Right ventricle myocardium inferior (tissue), 1 donor: ENCODE results near the gene MEN1. TPM values are rescaled to one million over a fixed set of nuclear protein-coding genes. Genes with fewer than 3 reads are reported as not detected.
A peak's percentile ranks its signal among the peaks of the same experiment; 100 is the strongest.

Experiments
- ATAC-seq: fragments of 200-7000 bp; cut with Tn5 transposase; one replicate; pipeline ENCODE4 v1.9.1; 2020; ENCODE audit warnings: mild to moderate bottlenecking, moderate library complexity
- DNase-seq: peaks from one replicate; pipeline ENCODE4 v3.0.0; 2021; ENCODE audit errors: missing footprints
- intact Hi-C: fragments of 100-400 bp; cut with DNase I; formaldehyde crosslinking; loops from one replicate; pipeline ENCODE4 v1.11.0; 2022
- total RNA-seq: library from RNA; stranded (reverse); fragmentation: NEBNext Ultra II Directional; extraction: Animal tissue kit (Norgen Biotek cat#: 25700); gene quantifications from one replicate; pipeline ENCODE4 v1.2.1, GENCODE V29; 2021
- donor health status: DM: no; HTN: yes; CAD: no; lungs with severe emphysema.

MEN1 gene
- total RNA-seq, 1 donor from 2014 or later: 8.4 TPM

DNA sequence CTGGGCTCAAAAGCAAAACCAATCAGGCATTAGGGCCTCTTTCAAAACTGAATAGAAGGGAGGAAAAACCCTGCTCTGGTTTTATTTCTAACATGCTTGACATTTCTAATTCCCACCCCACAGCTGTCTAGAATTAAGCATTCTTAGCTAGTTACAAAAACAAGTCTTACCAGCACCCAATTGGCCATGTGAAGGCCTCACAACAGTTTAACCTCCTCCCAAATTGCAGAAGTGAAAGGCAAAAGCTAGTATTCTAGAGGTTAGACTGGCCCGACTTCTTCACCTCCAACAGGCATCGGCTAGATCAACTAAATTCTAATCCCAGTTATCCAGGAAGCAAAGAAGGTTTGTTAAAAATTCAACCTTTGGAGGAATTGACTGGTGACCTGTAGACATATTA, 38.5 kb downstream of the MEN1 start:
- no peak for DNase-seq
- ATAC-seq: no peak
- intact Hi-C loops: no loop called here

DNA sequence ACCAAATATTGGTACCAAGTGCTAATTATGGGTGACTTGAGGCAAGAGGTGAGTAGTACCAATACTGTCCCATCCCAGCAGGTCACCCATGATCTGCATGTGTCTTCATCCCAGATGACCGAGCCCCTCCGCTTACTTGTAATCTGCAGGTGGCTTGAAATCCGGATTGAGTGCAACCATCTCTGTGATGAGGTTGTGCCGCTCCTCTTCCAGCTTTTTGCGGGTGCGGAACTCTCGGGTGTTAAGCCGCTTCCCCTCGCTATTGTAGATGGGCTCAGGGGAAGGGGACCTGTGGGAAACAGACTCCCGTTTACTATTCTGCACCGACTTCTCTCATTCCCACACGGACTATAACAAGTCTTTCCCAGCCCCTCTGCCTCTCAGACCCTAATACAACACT, 40.2 kb downstream of the MEN1 start:
- DNase-seq (no peak), ATAC-seq (no peak)
- intact Hi-C loops: no loop called here

DNA sequence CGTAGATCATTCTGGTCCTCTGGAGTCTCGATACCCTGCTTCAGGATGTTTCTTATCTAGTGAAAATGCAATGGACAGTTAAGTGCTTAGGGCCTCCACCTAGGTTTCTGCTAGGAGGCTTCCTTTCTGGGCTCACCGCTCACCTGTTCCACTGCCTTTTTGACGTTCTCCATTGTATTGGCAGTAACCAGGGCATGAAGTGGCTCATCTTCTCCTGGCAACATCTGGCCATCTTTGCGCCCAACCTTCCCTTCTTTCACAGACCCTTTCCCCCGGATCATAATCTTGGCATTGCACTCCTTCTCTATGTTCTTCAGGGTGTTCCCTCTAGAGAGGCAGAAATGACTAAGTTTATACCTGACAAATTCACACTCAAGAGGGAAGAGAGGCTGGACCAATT, 41.1 kb downstream of the MEN1 start:
- no peak for ATAC-seq
- no peak for DNase-seq
- intact Hi-C loops: no loop called here

DNA sequence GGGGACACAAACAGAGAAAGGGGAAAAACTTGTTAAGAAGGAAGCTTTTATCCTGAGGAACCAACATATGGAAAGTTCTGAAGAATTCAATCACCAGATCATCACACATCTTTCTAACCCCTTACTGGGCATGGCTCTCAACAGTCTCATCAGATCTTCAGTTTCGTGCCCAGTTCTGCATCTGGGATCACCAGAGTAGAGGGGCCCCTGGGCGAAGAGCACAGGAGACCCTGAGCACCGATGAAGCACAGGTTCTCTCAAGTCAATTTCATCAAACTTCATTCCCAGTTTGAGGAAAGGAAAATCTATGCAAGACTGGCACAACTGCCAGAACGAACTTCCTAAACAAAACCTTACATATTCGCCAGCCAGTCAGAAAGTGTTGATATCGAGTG, 42.1 kb downstream of the MEN1 start:
- DNase-seq (no peak), ATAC-seq (no peak)
- intact Hi-C loops: no loop called here

DNA sequence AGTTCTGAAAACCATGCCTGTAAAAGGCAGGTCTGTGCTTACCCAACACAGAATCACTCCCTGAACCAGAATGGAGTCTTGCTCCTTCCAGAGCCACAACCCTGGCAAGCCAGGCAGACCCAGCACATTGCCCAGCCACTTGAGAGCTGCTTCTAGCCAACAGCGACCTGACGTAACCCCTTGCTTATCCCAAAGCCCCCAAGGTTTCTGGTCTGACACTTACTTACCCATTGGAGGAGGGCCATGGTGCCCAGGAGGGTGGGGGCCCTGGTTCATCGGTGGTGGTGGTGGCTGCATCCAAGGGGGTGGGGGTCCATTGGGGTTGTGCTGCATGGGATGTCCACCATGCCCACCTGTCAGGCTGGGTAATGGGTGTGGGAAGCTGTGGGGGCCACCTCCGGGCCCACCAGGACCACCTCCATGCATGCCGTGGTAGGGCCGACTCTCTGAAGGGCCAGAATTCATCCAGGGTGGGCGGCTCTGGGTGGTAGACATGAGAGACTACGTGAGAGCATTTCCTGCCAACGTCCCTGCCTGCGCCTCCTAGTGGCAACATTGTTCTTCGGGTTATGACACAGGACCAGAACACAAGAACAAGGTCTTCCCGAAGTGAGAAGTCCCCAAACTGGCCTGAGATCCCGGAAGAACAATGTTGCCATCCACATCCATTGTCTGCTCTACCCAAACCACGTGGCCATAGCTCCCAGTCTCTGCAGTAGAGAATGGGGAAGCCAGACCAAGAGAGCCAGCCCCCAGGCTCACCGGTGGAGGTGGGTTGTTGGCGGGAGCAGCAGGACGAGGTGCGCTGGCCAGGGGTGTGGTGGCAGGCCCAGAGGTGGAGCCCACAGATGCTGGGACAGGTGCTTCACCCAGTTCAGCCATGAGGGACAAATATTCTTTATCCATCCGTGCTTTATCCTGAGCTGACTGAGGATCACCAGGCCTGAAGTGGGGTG, 42.7 kb downstream of the MEN1 start:
- DNase-seq (no peak), ATAC-seq (peak; percentile 3)
- intact Hi-C loops: no loop called here

DNA sequence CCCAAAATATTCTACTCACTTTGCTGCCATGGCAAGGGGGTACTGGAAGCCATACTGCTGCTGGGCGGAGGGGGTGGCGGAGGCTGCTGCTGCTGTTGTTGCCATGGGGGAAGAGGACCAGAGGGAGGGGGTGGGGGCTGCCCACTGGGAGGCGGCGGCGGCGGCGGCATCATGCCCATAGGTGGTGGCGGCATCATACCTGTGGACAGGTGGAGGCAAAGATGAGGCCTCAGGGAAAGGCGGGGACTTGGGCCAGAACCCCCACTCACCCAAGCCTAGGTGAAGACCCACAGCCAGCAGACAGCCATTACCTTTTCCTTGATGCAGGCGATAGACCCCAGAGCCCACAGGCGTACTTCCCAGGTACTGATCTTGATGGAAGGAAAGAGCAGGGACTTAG, 43.5 kb downstream of the MEN1 start:
- ATAC-seq (no peak), DNase-seq (no peak)
- intact Hi-C loops: no loop called here

DNA sequence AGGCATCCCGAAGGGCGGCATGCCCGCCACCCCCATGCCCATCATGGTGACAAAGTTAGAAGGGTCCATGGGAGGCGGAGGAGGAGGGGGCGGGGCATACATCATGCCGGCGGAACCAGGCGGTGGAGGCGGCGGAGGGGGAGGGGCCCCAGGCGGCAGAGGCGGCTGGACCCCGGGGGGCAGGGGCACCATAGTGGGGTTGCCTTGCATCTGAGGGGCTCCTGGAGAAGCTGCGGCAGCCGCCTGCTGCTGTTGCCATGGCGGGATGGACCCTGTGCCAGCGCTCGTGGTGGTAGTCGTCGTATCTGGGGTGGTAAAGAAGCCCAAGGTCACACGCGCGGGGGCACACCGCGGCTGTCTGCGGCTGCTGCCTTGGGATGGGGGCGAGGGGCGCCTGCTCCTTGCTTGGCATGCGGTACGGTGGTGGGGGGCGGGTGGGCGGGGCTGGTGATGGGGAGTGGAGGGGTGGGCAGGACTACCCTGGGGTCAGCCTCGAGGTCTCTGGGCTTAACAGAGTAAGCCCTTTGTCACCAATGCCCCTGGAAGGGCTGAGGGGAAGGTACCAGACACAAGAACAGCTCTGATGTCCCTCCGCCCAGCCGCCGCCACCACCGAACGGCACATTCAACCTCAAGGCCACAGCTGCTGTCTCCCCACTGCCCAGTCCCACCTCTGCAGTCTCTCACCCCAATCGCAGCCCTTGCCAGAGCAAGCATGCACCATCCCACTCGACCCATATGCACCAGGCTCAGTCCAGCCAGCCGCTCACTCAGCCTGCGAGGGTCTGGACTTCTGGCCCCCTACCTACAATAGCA, 44.3 kb downstream of the MEN1 start:
- ATAC-seq: no peak
- peak; percentile 51 for DNase-seq
- intact Hi-C loops: no loop called here

DNA sequence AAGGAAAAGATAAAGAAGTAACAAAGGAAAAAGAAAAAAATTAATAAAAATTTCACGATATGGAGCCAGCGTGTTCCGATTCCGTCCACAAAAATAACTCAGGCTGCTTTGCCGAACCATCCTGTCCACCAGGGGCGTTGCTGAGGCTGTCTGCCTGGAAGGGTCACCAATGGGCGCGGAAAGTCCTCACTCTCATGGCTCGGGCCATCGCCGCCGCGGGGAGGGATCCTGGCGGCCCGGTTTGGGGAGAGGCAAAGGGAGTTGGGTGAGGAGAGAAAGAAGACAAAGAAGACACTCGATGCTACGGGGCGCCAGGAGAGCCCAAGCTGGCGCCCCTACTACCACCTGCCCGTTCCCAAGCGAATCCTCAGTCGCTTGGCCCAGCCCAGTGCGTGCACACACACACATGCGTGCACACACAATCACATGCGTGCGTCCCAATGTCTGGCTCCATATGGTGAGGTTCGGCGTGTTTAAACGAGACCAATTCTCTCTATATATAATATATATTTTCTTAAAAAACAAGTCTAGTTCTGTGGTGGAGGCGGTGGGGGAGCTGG, 45.0 kb downstream of the MEN1 start:
- ATAC-seq: no peak
- intact Hi-C loops: no loop called here
- peak; percentile 31 for DNase-seq

DNA sequence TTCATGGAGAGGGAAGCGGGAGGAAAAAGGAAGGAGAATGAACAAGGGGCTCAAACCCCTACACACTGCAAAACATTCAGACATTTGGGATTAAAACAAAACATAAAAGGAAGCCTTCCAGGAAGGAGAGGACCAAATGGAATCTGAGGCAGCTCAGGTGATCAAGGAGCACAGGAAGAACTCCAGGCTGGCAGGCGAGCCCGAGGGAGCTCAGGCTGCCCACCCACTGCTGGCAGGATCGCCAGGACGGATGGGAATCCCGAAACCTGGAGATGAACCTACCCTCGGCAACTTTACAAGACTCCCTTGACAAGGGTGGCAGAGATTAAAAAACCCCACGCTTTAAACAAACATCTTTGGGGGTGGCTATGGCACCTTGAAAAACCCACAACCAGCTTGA, 45.6 kb downstream of the MEN1 start:
- ATAC-seq (no peak), DNase-seq (no peak)
- intact Hi-C loops: no loop called here

DNA sequence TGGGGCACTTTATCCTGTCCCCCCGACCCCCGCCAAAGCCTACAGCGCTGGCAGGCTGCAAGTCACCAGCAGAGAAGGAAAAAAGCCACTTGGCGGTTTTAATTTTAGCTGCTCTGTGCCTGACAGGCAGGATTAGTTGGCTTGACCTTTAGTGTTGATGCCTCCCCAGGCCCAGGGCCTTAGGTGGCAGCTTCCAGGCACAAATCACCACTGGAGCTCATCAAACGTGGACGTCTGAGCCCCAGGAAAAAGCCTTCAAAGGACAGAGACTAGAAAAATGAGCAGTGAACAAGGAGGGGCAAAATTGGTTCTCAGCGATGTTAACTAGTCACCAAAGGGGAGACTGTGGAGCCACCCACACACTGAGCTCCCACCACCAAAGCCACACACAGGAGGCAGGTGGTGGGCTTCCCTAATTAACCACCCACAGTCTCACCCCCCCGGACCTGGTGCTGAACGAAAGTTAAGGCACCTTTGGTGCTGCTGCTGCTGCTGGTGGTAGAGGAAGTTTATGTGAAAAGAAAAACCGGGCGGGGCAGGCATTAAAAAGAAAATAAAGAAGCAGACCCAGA, 46.2 kb downstream of the MEN1 start:
- intact Hi-C loops: no loop called here
- DNase-seq (no peak), ATAC-seq (peak; percentile 9)

DNA sequence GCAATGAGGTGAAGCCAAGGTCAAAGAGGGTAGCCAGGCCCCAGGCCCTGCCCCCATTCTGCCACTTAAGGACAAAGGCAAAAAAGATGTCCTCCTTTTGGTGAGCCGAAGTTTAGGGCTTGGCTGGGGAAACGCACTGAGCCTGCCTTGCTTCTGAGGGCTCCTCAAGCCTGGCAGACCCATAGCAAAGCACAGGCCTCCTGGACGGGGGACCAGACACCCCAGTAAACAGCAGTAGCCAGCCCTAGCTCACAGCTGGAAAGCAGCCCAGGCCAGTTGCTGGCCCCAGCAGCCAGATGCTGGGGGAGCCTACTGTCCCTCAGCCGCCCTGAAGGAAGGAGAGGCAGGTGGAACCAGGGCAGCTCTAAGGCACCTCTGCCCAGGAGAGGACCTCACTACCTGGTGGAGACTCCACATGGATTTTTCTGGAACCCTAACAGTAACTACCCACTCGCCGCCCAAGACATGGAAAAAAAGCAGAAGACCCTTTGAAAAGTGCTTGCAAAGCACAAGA, 46.8 kb downstream of the MEN1 start:
- intact Hi-C loops: loop anchor here (2.0 kb wide), 1 partner anchor 13 kb away; no protein-coding TSS in a partner anchor

DNA sequence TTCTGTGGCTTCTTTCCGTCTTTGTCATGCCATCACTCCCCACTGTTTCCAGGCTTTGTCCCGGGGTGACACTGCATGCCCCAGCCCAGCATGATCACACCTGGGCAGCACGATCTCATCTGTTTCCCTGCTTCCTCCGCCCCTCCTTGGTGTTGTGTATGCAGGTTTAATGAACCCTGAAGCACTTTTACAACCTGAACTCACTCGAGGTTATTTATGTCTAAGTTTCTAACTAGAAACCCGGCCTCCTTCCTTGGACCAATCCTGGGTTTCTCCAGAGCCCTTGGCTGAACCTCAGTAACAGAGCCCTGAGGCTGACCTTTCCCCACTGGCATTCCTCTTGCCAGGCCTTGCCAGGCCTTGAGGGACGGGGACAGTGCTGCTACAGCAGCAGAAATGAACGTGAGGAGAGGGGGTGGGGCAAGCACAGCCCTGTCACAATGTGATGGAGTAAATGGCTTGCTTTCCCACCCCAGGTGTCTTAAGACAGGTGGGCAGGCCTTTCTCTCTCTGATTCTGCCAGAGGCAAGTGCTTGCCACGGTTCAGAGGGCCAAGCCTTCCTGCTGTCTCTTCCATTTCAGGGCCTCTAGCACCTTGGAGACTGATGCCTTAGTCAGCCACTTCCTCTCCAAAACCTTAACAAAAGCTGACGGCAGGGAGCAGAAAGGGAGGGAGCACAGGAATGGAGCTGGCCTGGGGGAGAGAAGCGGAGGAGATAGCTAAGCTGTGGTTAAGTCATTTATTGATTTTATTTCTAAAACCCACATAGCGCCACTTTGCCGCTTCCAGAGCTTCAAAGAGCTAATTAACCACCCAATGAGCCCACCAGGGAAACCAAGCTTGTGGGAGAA, 47.5 kb downstream of the MEN1 start:
- DNase-seq (no peak), ATAC-seq (no peak)
- intact Hi-C loops: loop anchor here (2.0 kb wide), 1 partner anchor 14 kb away; no protein-coding TSS in a partner anchor

More for the DNA sequence above, 46.8 kb downstream of the MEN1 start:
- ATAC-seq: no peak
- DNase-seq: no peak

DNA sequence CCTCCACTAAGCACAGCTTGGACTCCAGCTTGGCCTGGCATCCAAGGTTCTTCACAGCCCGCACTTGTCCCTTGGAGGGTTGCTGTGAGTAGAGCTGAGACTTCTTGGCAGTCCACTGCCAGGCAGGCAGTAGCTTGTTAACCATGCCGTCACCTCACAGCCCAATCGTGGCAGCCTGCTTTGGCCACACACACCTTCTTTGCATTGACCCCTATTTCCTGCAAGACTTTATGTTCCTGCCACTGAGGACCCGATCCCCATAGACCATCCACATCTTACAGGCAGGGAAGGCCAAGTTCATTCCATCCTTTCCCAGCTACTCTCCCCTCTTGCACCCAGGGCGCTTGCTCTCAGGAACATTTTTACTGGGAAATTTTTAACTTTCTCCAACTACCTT, 48.1 kb downstream of the MEN1 start:
- intact Hi-C loops: loop anchor here (2.0 kb wide), 1 partner anchor 15 kb away; no protein-coding TSS in a partner anchor
- ATAC-seq (no peak), DNase-seq (no peak)

DNA sequence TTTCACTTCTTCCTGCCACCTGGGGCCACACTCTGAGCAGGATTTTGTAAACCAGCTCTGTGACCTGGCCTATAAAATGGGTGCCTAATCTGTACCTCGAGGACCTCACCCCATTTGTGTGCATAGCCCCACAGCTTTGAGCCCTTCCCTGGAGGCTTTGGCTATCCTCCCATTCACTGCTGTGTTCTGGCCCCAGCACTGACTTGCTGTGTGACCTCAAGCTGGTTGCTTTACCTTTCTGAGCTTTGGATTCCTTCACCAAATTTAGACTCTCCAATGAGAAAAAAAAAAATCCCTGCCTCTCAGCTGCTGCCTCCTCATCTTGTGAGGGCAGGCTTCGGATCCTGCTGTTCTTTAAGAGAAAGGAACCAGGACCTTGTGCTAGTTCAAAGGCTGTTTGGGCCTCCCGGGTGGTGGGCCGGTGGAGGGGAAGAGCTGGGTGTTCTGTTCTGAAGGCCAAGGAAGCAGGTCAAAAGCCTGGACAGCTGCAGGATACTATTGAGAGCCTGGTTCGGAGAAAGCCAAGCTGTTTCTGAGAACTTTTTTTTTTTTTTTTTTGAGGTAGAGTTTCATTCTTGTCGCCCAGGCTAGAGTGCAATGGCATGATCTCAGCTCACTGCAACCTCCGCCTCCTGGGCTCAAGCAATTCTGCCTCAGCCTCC, 49.5 kb downstream of the MEN1 start:
- DNase-seq (no peak), ATAC-seq (no peak)
- intact Hi-C loops: no loop called here

DNA sequence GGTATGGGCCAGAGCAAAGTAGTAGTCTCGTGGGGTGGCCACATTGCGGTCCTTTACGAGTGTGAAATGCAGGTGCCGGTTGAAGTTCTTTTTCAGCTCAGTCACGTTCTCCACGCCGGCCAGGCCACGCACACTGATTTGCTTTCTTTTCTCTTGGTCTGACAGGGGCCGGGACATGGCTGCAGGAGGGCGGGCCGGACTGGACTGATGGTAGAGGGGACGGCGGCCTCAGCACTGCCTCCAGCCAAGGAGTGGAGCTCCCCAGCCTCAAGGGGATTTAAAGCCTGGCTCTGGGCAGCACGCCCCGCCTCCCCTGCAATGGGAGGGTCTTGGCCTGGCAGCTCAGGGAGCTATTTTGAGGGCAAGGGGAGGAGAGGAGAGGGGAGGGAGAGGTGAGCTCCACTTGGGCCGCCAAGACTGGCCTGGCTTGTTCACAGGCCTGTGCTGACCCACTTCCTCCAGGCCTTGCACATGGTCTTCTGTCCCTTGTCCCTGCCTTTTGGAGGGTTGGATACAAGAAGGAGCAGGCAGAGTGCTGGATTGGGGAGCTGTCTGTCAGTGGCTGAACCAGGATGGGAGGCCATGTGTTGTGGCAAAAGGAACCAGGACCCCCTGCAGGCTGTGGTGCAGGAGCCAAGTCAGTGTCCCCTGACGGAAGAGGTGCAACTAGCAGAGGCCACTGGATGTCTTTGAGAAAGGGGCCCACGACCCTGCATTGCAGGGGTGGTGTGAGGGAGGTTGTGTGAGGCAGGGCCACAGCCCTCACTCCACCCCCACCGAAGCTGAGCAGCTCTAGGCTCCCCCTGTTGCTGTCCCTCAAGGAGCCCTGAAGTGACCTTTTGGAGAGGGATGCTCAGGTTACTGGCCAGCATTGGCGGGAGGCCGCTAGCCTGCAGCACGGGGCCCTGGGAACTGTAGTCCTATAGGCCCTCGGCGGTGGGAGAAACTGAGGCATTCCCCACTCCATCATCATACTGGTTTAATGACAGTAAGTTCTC, 50.3 kb downstream of the MEN1 start, which contains the start of gene PYGM:
Gene PYGM (minus strand): TSS at position 253 of the 998 bp plus-strand sequence. CDS start 76 bp downstream, at position 177.
- ATAC-seq (peak; percentile 88), DNase-seq (peak; percentile 93)
- intact Hi-C loops: no loop called here

DNA sequence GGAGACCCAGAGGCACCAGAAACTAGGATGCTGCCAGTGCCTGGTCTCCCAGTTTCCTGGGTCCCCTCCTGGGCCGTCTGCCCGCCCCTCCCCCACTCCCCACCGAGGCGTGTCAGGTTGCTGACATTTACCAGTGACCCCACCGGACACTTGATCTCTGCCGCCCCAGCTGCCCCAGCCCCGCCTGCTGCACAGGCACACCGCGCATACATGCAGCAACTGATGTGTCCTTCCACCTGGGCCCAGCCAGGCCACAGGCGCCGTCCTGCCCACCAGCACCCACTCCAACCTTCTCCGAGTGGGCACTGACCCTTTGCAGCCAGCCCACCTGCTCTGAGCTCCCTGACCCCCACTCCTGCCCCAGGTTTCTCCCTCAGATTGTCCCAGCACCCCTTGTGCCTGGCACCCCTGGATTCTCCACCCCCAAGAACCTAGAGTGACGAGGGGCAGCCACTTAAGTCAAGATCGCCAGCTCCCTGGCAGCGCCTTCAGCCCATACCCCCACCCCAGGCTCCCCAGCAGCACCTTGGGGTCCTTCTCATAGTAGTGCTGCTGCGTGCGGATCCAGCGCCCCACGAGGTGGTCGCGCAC, 51.1 kb downstream of the MEN1 start:
- DNase-seq (no peak), ATAC-seq (peak; percentile 17)
- intact Hi-C loops: no loop called here
